T follicular helper cell (primary cell): ENCODE data around the gene EIF3J.
A peak's percentile ranks its signal among the peaks of the same experiment; 100 is the strongest.
"Not testable (repeated sequence)": the region's sequence is repeated elsewhere in the genome, so short reads cannot be mapped to it uniquely, and the experiment has no call there.

Source experiments
- DNase-seq: peaks from one replicate; pipeline ENCODE4 v3.0.0-alpha.2; 2020; ENCODE audit warnings: low read depth
- total RNA-seq, 2 experiments: gene quantifications; one replicate each; lab custom pipeline; 2026; lab: John Stamatoyannopoulos, UW

EIF3J gene
- total RNA-seq, result 73.3 to 187 reads per million in 2 experiments

GRCh38 chr15:44536962-44537734 is at the start of gene EIF3J:
Gene EIF3J, plus strand, starts transcription at chr15:44537147. Its CDS starts 48 bp downstream, at chr15:44537195.
- DNase-seq, result peak; percentile 93

DNA sequence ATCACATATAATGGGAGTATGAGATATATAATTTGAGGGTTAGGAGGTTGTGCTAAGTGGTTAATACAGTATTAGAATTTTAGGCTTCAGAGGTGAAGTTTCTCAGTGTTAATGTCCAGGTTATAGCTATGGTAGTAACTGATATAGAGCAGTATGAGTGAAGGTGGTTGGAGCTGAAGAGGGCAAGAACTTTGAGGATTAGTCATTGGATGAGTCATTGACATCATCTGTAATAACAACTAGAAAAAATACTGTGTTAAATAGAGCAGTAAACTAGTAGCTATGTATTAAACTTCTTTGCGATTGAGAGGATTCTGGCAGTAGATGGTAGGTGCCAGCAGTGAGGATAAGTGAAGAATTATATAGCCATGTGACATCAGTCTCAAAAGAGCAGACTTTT is 47.5 kb upstream of the EIF3J start:
- no peak for DNase-seq

- DNase-seq, result no peak
Observed at GRCh38 chr15:44490622-44491021, 46.3 kb upstream of the EIF3J start.

GRCh38 chr15:44492040-44492439 is 44.9 kb upstream of the EIF3J start:
- no peak for DNase-seq

GRCh38 chr15:44492672-44493071 is 44.3 kb upstream of the EIF3J start:
- DNase-seq, result no peak

DNA sequence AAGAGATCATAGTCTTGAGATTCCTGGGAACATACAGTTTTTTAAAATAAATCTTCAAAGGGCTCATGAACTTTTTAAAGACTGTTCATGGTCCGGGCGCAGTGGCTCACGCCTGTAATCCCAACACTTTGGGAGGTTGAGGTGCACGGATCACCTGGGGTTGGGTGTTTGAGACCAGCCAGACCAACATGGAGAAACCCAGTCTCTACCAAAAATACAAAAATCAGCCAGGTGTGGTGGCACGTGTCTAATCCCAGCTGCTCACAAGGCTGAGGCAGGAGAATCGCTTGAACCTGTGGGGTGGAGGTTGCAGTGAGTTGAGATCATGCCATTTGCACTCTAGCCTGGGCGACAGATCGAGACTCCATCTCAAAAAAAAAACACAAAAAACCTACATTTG is 41.4 kb upstream of the EIF3J start:
- DNase-seq, result no peak

- DNase-seq, result no peak
Observed at GRCh38 chr15:44500555-44500954, 36.4 kb upstream of the EIF3J start.

- DNase-seq, result no peak
Observed at GRCh38 chr15:44501768-44502366, 35.1 kb upstream of the EIF3J start.

- no peak for DNase-seq
Observed at GRCh38 chr15:44516436-44516835, 20.5 kb upstream of the EIF3J start.

- DNase-seq, result no peak
Observed at GRCh38 chr15:44519537-44519936, 17.4 kb upstream of the EIF3J start.

- DNase-seq, result no peak
Observed at GRCh38 chr15:44525018-44525417, 11.9 kb upstream of the EIF3J start.

GRCh38 chr15:44527241-44527640 is 9.7 kb upstream of the EIF3J start:
- no peak for DNase-seq

- DNase-seq, result no peak
Observed at GRCh38 chr15:44529864-44530604, 6.9 kb upstream of the EIF3J start.

GRCh38 chr15:44530653-44531052 is 6.3 kb upstream of the EIF3J start:
- no peak for DNase-seq

DNA sequence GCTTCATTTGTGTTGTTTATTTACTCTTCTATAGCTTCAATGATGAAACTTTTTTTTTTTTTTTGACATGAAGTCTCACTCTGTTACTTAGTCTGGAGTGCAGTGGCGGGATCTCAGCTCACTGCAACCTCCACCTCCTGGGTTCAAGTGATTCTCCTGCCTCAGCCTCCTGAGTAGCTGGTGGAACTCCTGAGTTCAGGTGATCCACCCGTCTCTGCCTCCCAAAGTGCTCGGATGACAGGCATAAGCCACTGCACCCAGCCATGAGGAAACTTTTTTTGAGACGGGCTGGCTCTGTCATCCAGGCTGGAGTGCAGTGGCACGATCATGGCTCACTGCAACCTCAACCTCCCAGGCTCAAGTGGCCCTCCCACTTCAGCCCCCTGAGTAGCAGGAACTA is 4.7 kb upstream of the EIF3J start:
- DNase-seq, result not testable (repeated sequence)

GRCh38 chr15:44532689-44533088 is 4.3 kb upstream of the EIF3J start:
- no peak for DNase-seq

DNA sequence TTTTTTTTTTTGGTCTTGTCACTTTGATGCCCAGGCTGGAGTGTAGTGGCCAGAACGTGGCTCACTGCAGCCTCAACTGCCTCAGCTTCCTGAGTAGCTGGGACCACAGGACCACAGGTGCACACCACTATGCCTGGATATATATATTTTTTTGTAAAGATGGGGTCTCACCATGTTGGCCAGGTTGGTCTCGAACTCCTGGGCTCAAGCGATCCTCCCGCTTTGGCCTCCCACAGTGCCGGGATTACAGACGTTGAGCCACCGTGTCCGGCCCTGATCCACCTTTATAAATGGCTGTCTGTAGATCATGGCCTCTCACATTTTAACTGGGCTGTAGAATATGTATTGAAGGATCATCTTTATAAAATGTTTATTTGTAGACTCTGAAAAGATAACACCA is 1.9 kb upstream of the EIF3J start:
- DNase-seq, result no peak

- no peak for DNase-seq
Observed at GRCh38 chr15:44535523-44536301, 1.2 kb upstream of the EIF3J start.

DNA sequence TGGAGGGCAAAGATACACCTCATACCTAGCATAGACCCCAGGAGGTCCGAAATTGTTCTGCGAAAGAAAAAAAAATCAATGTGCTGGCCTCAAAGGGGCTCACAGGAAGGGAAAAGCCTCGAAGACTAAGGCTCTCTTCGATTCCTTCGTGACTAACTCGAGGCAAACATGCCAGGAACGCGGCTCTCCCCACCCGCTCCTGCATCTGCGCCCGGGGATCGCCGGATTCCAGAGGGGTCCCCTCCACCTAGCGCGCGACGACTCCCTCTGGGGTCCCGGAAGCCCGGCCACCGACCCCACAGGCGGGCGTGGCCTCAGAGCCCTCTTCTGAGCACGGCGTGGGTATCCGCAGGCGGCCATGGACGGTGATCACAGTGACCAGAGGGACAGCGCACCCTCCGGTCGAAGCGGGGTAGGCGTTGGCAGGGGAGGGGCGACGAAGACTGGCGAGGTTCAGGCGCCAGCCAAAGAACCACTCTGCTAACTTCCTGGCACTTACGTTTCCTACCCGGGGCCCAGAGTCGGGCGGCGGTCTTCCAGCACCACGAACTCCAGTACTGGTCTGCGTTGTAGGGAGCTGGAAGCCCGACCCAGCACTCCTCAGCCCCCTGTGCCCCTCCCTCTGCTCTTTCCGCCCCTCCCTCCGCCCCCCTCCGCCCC is 515 bp upstream of the EIF3J start:
- DNase-seq, result no peak

DNA sequence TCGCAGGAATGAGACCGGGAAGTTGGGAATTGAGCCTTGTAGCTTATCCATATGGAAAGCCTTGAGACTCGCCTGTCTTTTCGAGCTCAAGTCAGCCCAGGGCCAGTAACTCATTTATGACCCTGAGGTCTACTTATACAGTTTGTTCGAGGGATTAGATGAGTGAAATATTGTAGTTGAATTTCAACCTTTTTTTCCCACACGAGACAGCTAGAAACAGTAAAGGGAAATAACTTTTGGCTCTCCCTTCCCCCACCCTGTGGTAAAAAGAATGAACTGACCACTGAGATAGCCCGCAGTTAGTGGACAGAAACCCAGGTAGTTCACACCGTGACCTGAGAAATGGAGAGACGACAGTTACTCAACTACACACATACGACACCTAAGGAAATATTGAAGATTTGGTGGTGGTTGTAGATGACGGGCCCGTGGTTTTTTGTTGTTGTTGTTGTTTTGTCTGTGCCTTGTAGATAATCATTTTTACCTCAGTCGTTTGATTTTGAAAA is 841 bp downstream of the EIF3J start:
- no peak for DNase-seq

GRCh38 chr15:44541282-44541958 is 4.5 kb downstream of the EIF3J start:
- no peak for DNase-seq
